Endodermal cell (in vitro differentiated cells): ENCODE results near the gene RASAL3. TPM values are rescaled to one million over a fixed set of nuclear protein-coding genes. Genes with fewer than 3 reads are reported as not detected.

Experiments
- DNase-seq: peaks from one replicate; pipeline ENCODE4 v3.0.0-alpha.2; 2017
- H3K27ac ChIP-seq: 2 replicates; pipeline ENCODE4 v1.5.1; 2013; ENCODE audit warnings: mild to moderate bottlenecking, low read depth, low read length, moderate library complexity
- H3K27me3 ChIP-seq: 2 replicates; pipeline ENCODE4 v1.6.1; 2013; ENCODE audit warnings: mild to moderate bottlenecking, low read length, moderate library complexity; ENCODE audit not compliant: insufficient read depth, control insufficient read depth, poor library complexity, severe bottlenecking
- H3K36me3 ChIP-seq: 2 replicates; pipeline ENCODE4 v1.7.0; 2013; ENCODE audit warnings: mild to moderate bottlenecking, low read length, moderate library complexity; ENCODE audit not compliant: control insufficient read depth, insufficient read depth
- H3K4me1 ChIP-seq: one replicate; pipeline ENCODE4 v1.7.0; 2013; ENCODE audit warnings: low read length; ENCODE audit not compliant: control insufficient read depth, insufficient read depth
- H3K4me3 ChIP-seq: 2 replicates; pipeline ENCODE4 v1.5.1; 2013; ENCODE audit warnings: mild to moderate bottlenecking, low read length, moderate library complexity
- H3K9ac ChIP-seq: 2 replicates; pipeline ENCODE4 v1.6.1; 2013; ENCODE audit warnings: mild to moderate bottlenecking, low read length, moderate library complexity; ENCODE audit not compliant: poor library complexity, severe bottlenecking; ENCODE audit errors: extremely low read depth
- H3K9me3 ChIP-seq: 2 replicates; pipeline ENCODE4 v1.6.1; 2013; ENCODE audit warnings: mild to moderate bottlenecking, low read length, moderate library complexity; ENCODE audit not compliant: control insufficient read depth
- H3K27ac Mint-ChIP-seq: 2 replicates; pipeline ENCODE4 v1.8.0; 2020; ENCODE audit warnings: mixed read lengths
- H3K27me3 Mint-ChIP-seq: 2 replicates; pipeline ENCODE4 v1.8.0; 2021; ENCODE audit warnings: mild to moderate bottlenecking, mixed read lengths; ENCODE audit not compliant: insufficient read depth
- H3K36me3 Mint-ChIP-seq: 2 replicates; pipeline ENCODE4 v1.8.0; 2020; ENCODE audit warnings: low read depth, mixed read lengths
- H3K4me1 Mint-ChIP-seq: 2 replicates; pipeline ENCODE4 v1.8.0; 2020; ENCODE audit warnings: mixed read lengths
- H3K4me3 Mint-ChIP-seq: 2 replicates; pipeline ENCODE4 v1.8.0; 2020; ENCODE audit warnings: mild to moderate bottlenecking, moderate library complexity, mixed read lengths
- H3K9me3 Mint-ChIP-seq: 2 replicates; pipeline ENCODE4 v1.8.0; 2020; ENCODE audit warnings: mild to moderate bottlenecking, mixed read lengths
- CTCF ChIP-seq: fragments of 200-600 bp; sonication (generic); conservative IDR thresholded peaks from 2 replicates; pipeline ENCODE4 v1.5.0; 2021; ENCODE audit warnings: antibody characterized with exemption, mild to moderate bottlenecking
- WGBS, 2 experiments: methylation state at CpG; one replicate each; pipeline versions ENCODE4 v1.1.5 to v1.1.7; 2013; ENCODE audit warnings: missing lambda C conversion rate in 2 of 2, mixed read lengths in 1 of 2; ENCODE audit not compliant: insufficient coverage in 1 of 2, insufficient read length in 1 of 2; 5-methylcytosine and 5-hydroxymethylcytosine counted together
- long read RNA-seq, 4 experiments: library from polyadenylated mRNA in 2 of 4; library from RNA in 1 of 4; library from capped mRNA in 1 of 4; stranded (forward) in 3 of 4; unstranded in 1 of 4; transcript quantifications; one replicate each; pipeline ENCODE4 v2.0.0, GENCODE V29; 2020 to 2021; ENCODE audit warnings: inconsistent platforms in 1 of 4
- polyA plus RNA-seq, 2 experiments: library from polyadenylated mRNA; stranded (reverse); fragments of 50-300 nt; gene quantifications; one replicate each; pipeline ENCODE4 v1.2.3, GENCODE V29; 2013
- total RNA-seq, 2 donors: library from RNA; stranded (reverse); fragmentation: NEBNext Ultra II Directional in 1 of 2; extraction: Animal tissue kit (Norgen Biotek cat#: 25700) in 1 of 2; gene quantifications; 2 replicates in 1 of 2; 3 replicates in 1 of 2; pipeline ENCODE4 v1.2.1, GENCODE V29; 2021

RASAL3 gene
- not detected for total RNA-seq
- polyA plus RNA-seq (2013, experiment 1 of 2): not detected
- polyA plus RNA-seq (2013, experiment 2 of 2): not detected
- long read RNA-seq, experiment 1: 0 reads
- long read RNA-seq, experiment 2: 0 reads
- long read RNA-seq, experiment 3: 0 reads
- long read RNA-seq, experiment 4: 0 reads

- no peak within 1 kb of the TSS for H3K27ac Mint-ChIP-seq
- no peaks in the 10 kb centered on the region for H3K4me1 ChIP-seq
- H3K36me3 Mint-ChIP-seq: no peaks in the 10 kb centered on the region
- H3K9me3 ChIP-seq: no peaks in the 10 kb centered on the region
- peaks cover 35% of the 10 kb centered on the region for H3K27me3 ChIP-seq
- H3K4me3 ChIP-seq: no peak within 1 kb of the TSS
- H3K27ac ChIP-seq: no peak within 1 kb of the TSS
- peak; percentile 59 for DNase-seq
- H3K9me3 Mint-ChIP-seq: peaks cover 3% of the 10 kb centered on the region
- peaks cover 80% of the 10 kb centered on the region for H3K27me3 Mint-ChIP-seq
- no peaks in the 10 kb centered on the region for H3K36me3 ChIP-seq
- H3K9ac ChIP-seq: no peak within 1 kb of the TSS
- WGBS, 2 experiments: 72 to 81% methylated on average over 7 to 16 of the region's 17 CpGs
- no peak within 1 kb of the TSS for H3K4me3 Mint-ChIP-seq
- no peaks in the 10 kb centered on the region for H3K4me1 Mint-ChIP-seq
- no peak for TF ChIP-seq CTCF
These were observed at the start of gene RASAL3 for GRCh38 chr19:15464394-15465385. Gene RASAL3, minus strand, starts transcription at chr19:15464544. Its CDS starts 186 bp downstream, at chr19:15464358.

DNA sequence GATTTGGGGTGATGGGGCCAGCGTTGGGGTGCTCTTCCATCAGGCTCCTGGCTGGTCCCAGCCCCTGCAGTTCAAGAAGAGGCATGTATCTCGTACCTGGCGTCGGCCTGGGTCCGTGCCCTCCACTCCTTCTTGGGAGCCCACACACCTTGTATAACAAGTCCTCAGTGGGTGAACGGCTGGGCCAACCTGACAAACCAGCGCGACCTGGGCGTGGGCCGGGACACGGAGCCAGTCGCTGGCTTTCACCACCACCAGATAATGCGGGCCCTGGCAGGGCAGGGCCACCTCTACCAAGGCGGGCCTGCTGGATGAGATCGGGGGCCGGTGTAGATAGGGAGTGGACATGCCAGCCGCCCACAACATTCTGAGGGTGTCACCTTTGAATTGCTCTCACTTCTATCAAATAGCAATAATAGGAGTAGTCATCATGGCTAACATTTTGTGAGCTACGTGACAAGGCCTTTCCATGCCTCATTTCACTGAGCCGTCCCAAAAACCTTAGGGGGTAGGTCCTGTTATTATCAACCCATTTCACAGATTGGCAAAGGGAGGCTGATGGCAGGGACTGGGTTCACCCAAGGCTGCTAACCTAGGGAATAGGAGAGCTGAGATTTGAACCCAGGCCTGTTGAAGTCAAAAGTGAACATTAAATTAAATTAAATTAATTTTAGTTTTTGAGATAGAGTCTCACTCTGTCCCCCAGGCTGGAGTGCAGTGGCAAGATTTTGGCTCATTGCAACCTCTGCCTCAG is 47.5 kb upstream of the RASAL3 start:
- no peaks in the 10 kb centered on the region for H3K27me3 ChIP-seq
- 87% methylated on average over 11 to 19 of the region's 19 CpGs for WGBS, 2 experiments

More for the DNA sequence above, 47.5 kb upstream of the RASAL3 start:
- Mint-ChIP-seq H3K9me3 (peaks cover 84% of the 10 kb centered on the region), H3K27ac (no peak overlapping the region), H3K4me1 (no peaks in the 10 kb centered on the region), H3K4me3 (no peak overlapping the region), H3K27me3 (peaks cover 4% of the 10 kb centered on the region), H3K36me3 (peaks cover 3% of the 10 kb centered on the region)
- H3K9me3 ChIP-seq: peaks cover 28% of the 10 kb centered on the region
- DNase-seq: no peak
- TF ChIP-seq CTCF: no peak
- H3K4me1 ChIP-seq: no peaks in the 10 kb centered on the region
- H3K36me3 ChIP-seq: no peaks in the 10 kb centered on the region
- no peak overlapping the region for H3K4me3 ChIP-seq
- no peak overlapping the region for H3K27ac ChIP-seq
- no peak overlapping the region for H3K9ac ChIP-seq
